Ascending aorta (tissue), 2 donors: ENCODE results near the gene LUC7L2. TPM values are rescaled to one million over a fixed set of nuclear protein-coding genes. Genes with fewer than 3 reads are reported as not detected.
"Not testable (repeated sequence)": the region's sequence is repeated elsewhere in the genome, so short reads cannot be mapped to it uniquely, and the experiment has no call there.

Experiments
- DNase-seq, 2 donors: peaks; one replicate each; pipeline ENCODE4 v3.0.0-alpha.2; 2019; ENCODE audit warnings: low spot score in 2 of 2
- H3K27ac ChIP-seq, 2 donors: fragments of 200-600 bp; sonication (generic); one replicate each; pipeline ENCODE4 v1.5.1; 2016 to 2017; ENCODE audit warnings: mild to moderate bottlenecking in 1 of 2
- H3K27me3 ChIP-seq: fragments of 200-600 bp; sonication (generic); one replicate; pipeline ENCODE4 v1.5.1; 2017
- H3K36me3 ChIP-seq, 2 donors: fragments of 200-600 bp; sonication (generic); one replicate each; pipeline ENCODE4 v1.5.1; 2016
- H3K4me1 ChIP-seq, 2 donors: fragments of 200-600 bp; sonication (generic); one replicate each; pipeline ENCODE4 v1.5.1; 2016 to 2017; ENCODE audit warnings: mild to moderate bottlenecking in 1 of 2
- H3K4me3 ChIP-seq, 2 donors: fragments of 200-600 bp; sonication (generic); one replicate each; pipeline ENCODE4 v1.5.1; 2016 to 2017; ENCODE audit warnings: mild to moderate bottlenecking in 1 of 2
- H3K9me3 ChIP-seq, 2 donors: fragments of 200-600 bp; sonication (generic); one replicate each; pipeline ENCODE4 v1.5.1; 2016
- CTCF ChIP-seq, 3 experiments: fragments of 200-600 bp in 2 of 3; fragments of 450-650 bp in 1 of 3; sonication (generic) in 2 of 3; IDR thresholded peaks; one replicate each; pipeline ENCODE4 v1.5.1; 2016 to 2019; ENCODE audit warnings: antibody characterized with exemption in 3 of 3, mild to moderate bottlenecking in 1 of 3, moderate library complexity in 1 of 3
- intact Hi-C: fragments of 100-400 bp; cut with DNase I; formaldehyde crosslinking; loops from one replicate; pipeline ENCODE4 v1.15.1; 2023
- total RNA-seq: library from RNA; depleted of rRNA; stranded (reverse); fragments of >200 nt; gene quantifications from one replicate; pipeline ENCODE4 v1.1.0, GENCODE V29; 2016

LUC7L2 gene
- total RNA-seq, 1 donor from 2014 or later, result 41.0 TPM

DNA sequence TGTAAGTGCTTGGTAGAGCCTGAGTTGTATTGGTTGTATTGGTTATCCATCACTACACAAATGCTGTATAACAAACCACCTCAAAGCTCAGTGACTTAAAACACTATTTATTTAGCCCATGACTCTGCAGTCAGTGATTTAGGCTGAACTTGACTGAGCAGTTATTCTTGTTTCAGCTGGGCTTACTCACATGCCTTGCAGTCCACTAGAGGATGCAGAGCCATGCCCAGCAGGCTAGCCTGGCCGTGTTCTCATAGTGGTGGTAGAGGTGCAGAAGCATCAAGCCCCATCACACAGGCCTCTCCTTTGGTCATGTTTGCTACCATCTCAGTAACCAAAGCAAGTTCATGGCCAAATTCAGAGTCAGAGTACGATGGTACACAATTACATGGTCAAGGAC, 43.9 kb downstream of the LUC7L2 start:
- DNase-seq, result no peak
- H3K27me3 ChIP-seq, result no peaks in the 10 kb centered on the region
- H3K27ac ChIP-seq, result no peak overlapping the region
- H3K36me3 ChIP-seq, result peaks cover 71 to 84% of the 10 kb centered on the region in 2 donors
- no peak for TF ChIP-seq CTCF (IDR thresholded peaks at IDR 0.05)
- no peaks in the 10 kb centered on the region for H3K4me1 ChIP-seq
- H3K9me3 ChIP-seq, result no peaks in the 10 kb centered on the region
- intact Hi-C loops, result no loop called here
- no peak overlapping the region for H3K4me3 ChIP-seq

DNA sequence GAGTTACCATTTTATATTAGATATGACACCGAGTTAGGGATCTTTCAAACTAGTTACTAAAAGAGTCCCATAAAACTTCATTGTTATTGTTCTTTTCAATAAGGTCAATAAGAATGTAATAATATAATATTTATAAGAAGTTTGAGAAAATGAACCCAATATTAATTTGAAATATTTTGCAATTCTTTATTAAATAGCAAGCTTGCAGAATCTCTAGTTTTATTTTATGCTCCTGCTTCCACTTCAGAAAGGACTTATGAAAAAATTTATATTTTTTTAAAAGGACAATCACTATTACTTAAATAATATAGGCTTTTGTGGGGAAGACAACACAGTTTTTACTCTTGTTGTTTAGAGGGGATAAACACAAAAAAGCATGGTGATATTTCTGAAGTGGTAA, 47.9 kb downstream of the LUC7L2 start:
- no peak for DNase-seq
- H3K4me1 ChIP-seq, result no peaks in the 10 kb centered on the region
- H3K36me3 ChIP-seq, result peaks cover 75 to 95% of the 10 kb centered on the region in 2 donors
- H3K9me3 ChIP-seq, result no peaks in the 10 kb centered on the region
- H3K27ac ChIP-seq, result no peak overlapping the region
- no peak for TF ChIP-seq CTCF (IDR thresholded peaks at IDR 0.05)
- no peaks in the 10 kb centered on the region for H3K27me3 ChIP-seq
- no peak overlapping the region for H3K4me3 ChIP-seq
- intact Hi-C loops, result no loop called here

GRCh38 chr7:139414743-139415402, 55.2 kb downstream of the LUC7L2 start:
- H3K27me3 ChIP-seq, H3K9me3 ChIP-seq, DNase-seq, H3K4me1 ChIP-seq, H3K27ac ChIP-seq, intact Hi-C loops, H3K4me3 ChIP-seq: not testable (repeated sequence)
- peaks cover 61 to 88% of the 10 kb centered on the region in 2 donors for H3K36me3 ChIP-seq

GRCh38 chr7:139416405-139416804, 56.7 kb downstream of the LUC7L2 start:
- no peaks in the 10 kb centered on the region for H3K27me3 ChIP-seq
- intact Hi-C loops, result no loop called here
- no peak overlapping the region for H3K27ac ChIP-seq
- no peak overlapping the region for H3K4me3 ChIP-seq
- H3K4me1 ChIP-seq, result no peaks in the 10 kb centered on the region
- TF ChIP-seq CTCF (IDR thresholded peaks at IDR 0.05), result no peak
- peaks cover 60 to 88% of the 10 kb centered on the region in 2 donors for H3K36me3 ChIP-seq
- DNase-seq, result no peak
- H3K9me3 ChIP-seq, result no peaks in the 10 kb centered on the region

- H3K9me3 ChIP-seq, result no peaks in the 10 kb centered on the region
- DNase-seq, result no peak
- no peaks in the 10 kb centered on the region for H3K27me3 ChIP-seq
- intact Hi-C loops, result no loop called here
- no peak for TF ChIP-seq CTCF (IDR thresholded peaks at IDR 0.05)
- peaks cover 53 to 87% of the 10 kb centered on the region in 2 donors for H3K36me3 ChIP-seq
- no peaks in the 10 kb centered on the region for H3K4me1 ChIP-seq
- no peak overlapping the region for H3K4me3 ChIP-seq
- no peak overlapping the region for H3K27ac ChIP-seq
Observed at GRCh38 chr7:139417478-139417877, 57.8 kb downstream of the LUC7L2 start.

GRCh38 chr7:139421123-139421522, 61.4 kb downstream of the LUC7L2 start:
- intact Hi-C loops, result no loop called here
- H3K4me1 ChIP-seq, result peaks cover 0 to under 1% of the 10 kb centered on the region in 2 donors
- no peak for TF ChIP-seq CTCF (IDR thresholded peaks at IDR 0.05)
- no peak overlapping the region for H3K4me3 ChIP-seq
- no peaks in the 10 kb centered on the region for H3K27me3 ChIP-seq
- peaks cover 36 to 76% of the 10 kb centered on the region in 2 donors for H3K36me3 ChIP-seq
- H3K27ac ChIP-seq, result no peak overlapping the region
- DNase-seq, result no peak
- no peaks in the 10 kb centered on the region for H3K9me3 ChIP-seq
